ENCODE data around the gene DEAF1.

Gene DEAF1

GRCh38 chr11:665062-665703, 29.8 kb downstream of the DEAF1 start:
- Histone ChIP-seq H3K27ac (replicated peaks) (no peak overlapping the region), H3K27me3 (ENCODE audit: insufficient read depth, poor library complexity, severe bottlenecking) (no peaks in the 10 kb centered on the region), H3K4me3 (replicated peaks; ENCODE audit: insufficient read depth, low read length) (no peak overlapping the region)
- TF ChIP-seq POLR2AphosphoS5 (IDR thresholded peaks at IDR 0.05; ENCODE audit: low read depth) (no peak), SPI1 (IDR thresholded peaks at IDR 0.05; ENCODE audit: borderline replicate concordance, low read depth) (no peak), GABPA (IDR thresholded peaks at IDR 0.05; ENCODE audit: low read depth) (no peak), REST (IDR thresholded peaks at IDR 0.05; ENCODE audit: insufficient replicate concordance, low read depth) (no peak), CTCF (IDR thresholded peaks at IDR 0.05; ENCODE audit: insufficient read depth, low read length) (no peak)
- DNase-seq (ENCODE audit: low read depth in 1 of 2, low spot score in 1 of 2): no peak

GRCh38 chr11:662689-663274, 32.2 kb downstream of the DEAF1 start:
- DNase-seq (ENCODE audit: low read depth in 1 of 2, low spot score in 1 of 2): peak in 1 of 2 experiments; percentile 65
- TF ChIP-seq GABPA (IDR thresholded peaks at IDR 0.05; ENCODE audit: low read depth) (no peak), CTCF (IDR thresholded peaks at IDR 0.05; ENCODE audit: insufficient read depth, low read length) (peak; percentile 63)
- Histone ChIP-seq H3K4me3 (replicated peaks; ENCODE audit: insufficient read depth, low read length) (no peak overlapping the region), H3K27ac (replicated peaks) (no peak overlapping the region), H3K27me3 (ENCODE audit: insufficient read depth, poor library complexity, severe bottlenecking) (no peaks in the 10 kb centered on the region)

GRCh38 chr11:660681-661444, 34.2 kb downstream of the DEAF1 start:
- Histone ChIP-seq H3K27me3 (ENCODE audit: insufficient read depth, poor library complexity, severe bottlenecking) (no peaks in the 10 kb centered on the region), H3K4me3 (replicated peaks; ENCODE audit: insufficient read depth, low read length) (no peak overlapping the region), H3K27ac (replicated peaks) (no peak overlapping the region)
- DNase-seq (ENCODE audit: low read depth in 1 of 2, low spot score in 1 of 2): no peak
- no peak for TF ChIP-seq CTCF (IDR thresholded peaks at IDR 0.05; ENCODE audit: insufficient read depth, low read length)
- no peak for TF ChIP-seq GABPA (IDR thresholded peaks at IDR 0.05; ENCODE audit: low read depth)
- TF ChIP-seq REST (IDR thresholded peaks at IDR 0.05; ENCODE audit: insufficient replicate concordance, low read depth): no peak
- no peak for TF ChIP-seq POLR2AphosphoS5 (IDR thresholded peaks at IDR 0.05; ENCODE audit: low read depth)
- TF ChIP-seq SPI1 (IDR thresholded peaks at IDR 0.05; ENCODE audit: borderline replicate concordance, low read depth): no peak
